Testis (tissue), 3 donors: ENCODE results near the gene EPS15. TPM values are rescaled to one million over a fixed set of nuclear protein-coding genes. Genes with fewer than 3 reads are reported as not detected.
"Not testable (repeated sequence)": the region's sequence is repeated elsewhere in the genome, so short reads cannot be mapped to it uniquely, and the experiment has no call there.

Experiments
- DNase-seq: peaks from one replicate; pipeline ENCODE4 v3.0.0-alpha.2; 2019
- H3K27ac ChIP-seq, 2 donors: fragments of 200-600 bp; sonication (generic); one replicate each; pipeline ENCODE4 v1.5.1; 2019
- H3K27me3 ChIP-seq: fragments of 200-600 bp; sonication (generic); one replicate; pipeline ENCODE4 v1.5.1; 2019
- H3K36me3 ChIP-seq: fragments of 200-600 bp; sonication (generic); one replicate; pipeline ENCODE4 v1.5.1; 2017; ENCODE audit warnings: low read depth; ENCODE audit errors: missing control alignments
- H3K4me1 ChIP-seq: fragments of 200-600 bp; sonication (generic); one replicate; pipeline ENCODE4 v1.5.1; 2019
- H3K4me3 ChIP-seq, 2 donors: fragments of 200-600 bp; sonication (generic); one replicate each; pipeline ENCODE4 v1.5.1; 2017 to 2019
- H3K9me3 ChIP-seq: fragments of 200-600 bp; sonication (generic); one replicate; pipeline ENCODE4 v1.5.1; 2017
- POLR2A ChIP-seq: fragments of 450-650 bp; IDR thresholded peaks from one replicate; pipeline ENCODE4 v1.6.1; 2017; ENCODE audit warnings: antibody characterized with exemption, mild to moderate bottlenecking, moderate library complexity
- WGBS, 2 donors: methylation state at CpG; one replicate each; pipeline ENCODE4 v1.1.5; 2018; 5-methylcytosine and 5-hydroxymethylcytosine counted together
- intact Hi-C: fragments of 100-400 bp; cut with DNase I; formaldehyde crosslinking; loops from one replicate; pipeline ENCODE4 v1.15.1; 2023; ENCODE audit warnings: low total_unique reads
- polyA plus RNA-seq: library from polyadenylated mRNA; stranded (reverse); fragments of 350-450 nt; fragmentation: Illumina TruSeq; extraction: RNeasy Lipid Tissue Mini Kit (QIAGEN cat#74804); gene quantifications from one replicate; pipeline ENCODE4 v1.2.3, GENCODE V29; 2014; ENCODE audit warnings: low read depth, low replicate concordance; ENCODE audit not compliant: insufficient read depth
- total RNA-seq, 2 donors: library from RNA; depleted of rRNA; stranded (reverse); fragments of >200 nt; gene quantifications; one replicate each; pipeline ENCODE4 v1.2.3, GENCODE V29; 2016
- TF ChIP-seq, protein P1 (sequence below), 3 experiments: fragments of 450-650 bp in 2 of 3; fragments of 200-600 bp in 1 of 3; sonication (generic) in 1 of 3; IDR thresholded peaks; one replicate each; pipeline ENCODE4 v1.5.1; 2016 to 2019; ENCODE audit warnings: antibody characterized with exemption in 3 of 3, mild to moderate bottlenecking in 2 of 3, moderate library complexity in 1 of 3

EPS15 gene
- total and polyA plus RNA-seq, 3 donors from 2014 or later = 77.2 to 127 (median 108) TPM

DNA sequence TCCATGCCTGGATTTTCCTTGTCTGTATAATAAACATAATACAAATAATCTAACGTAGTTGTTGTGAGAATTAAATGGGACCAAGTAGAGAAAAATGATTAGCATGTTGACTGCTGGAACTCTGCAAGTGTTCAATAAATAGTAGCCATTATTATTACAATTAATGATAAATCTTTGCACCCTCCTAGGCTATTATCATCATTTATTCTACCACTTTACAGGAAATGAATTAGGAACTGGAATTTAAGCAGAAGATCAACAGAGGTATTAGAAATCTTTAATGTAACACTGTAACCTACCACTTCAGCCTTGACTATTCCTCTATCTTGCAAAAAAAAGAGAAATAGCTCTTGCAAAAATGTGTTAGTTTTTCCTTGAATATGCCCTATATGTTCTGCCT, 126.8 kb downstream of the EPS15 start:
- H3K27ac ChIP-seq = no peak overlapping the region
- intact Hi-C loops = no loop called here
- TF ChIP-seq, protein P1, sequence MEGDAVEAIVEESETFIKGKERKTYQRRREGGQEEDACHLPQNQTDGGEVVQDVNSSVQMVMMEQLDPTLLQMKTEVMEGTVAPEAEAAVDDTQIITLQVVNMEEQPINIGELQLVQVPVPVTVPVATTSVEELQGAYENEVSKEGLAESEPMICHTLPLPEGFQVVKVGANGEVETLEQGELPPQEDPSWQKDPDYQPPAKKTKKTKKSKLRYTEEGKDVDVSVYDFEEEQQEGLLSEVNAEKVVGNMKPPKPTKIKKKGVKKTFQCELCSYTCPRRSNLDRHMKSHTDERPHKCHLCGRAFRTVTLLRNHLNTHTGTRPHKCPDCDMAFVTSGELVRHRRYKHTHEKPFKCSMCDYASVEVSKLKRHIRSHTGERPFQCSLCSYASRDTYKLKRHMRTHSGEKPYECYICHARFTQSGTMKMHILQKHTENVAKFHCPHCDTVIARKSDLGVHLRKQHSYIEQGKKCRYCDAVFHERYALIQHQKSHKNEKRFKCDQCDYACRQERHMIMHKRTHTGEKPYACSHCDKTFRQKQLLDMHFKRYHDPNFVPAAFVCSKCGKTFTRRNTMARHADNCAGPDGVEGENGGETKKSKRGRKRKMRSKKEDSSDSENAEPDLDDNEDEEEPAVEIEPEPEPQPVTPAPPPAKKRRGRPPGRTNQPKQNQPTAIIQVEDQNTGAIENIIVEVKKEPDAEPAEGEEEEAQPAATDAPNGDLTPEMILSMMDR (IDR thresholded peaks at IDR 0.05) = no peak
- TF ChIP-seq POLR2A = no peak
- WGBS, 2 donors = 93 to 96% methylated on average over 1 of the region's 1 CpG
- no peaks in the 10 kb centered on the region for H3K27me3 ChIP-seq
- H3K9me3 ChIP-seq = no peaks in the 10 kb centered on the region
- H3K4me1 ChIP-seq = no peaks in the 10 kb centered on the region
- no peak overlapping the region for H3K4me3 ChIP-seq
- H3K36me3 ChIP-seq = no peaks in the 10 kb centered on the region
- DNase-seq = no peak

- H3K27ac ChIP-seq, H3K4me1 ChIP-seq, DNase-seq, H3K9me3 ChIP-seq, intact Hi-C loops, H3K27me3 ChIP-seq, H3K36me3 ChIP-seq, H3K4me3 ChIP-seq: not testable (repeated sequence)
- 86 to 89% methylated on average over 2 of the region's 2 CpGs for WGBS, 2 donors
Observed at GRCh38 chr1:51390641-51391040, 128.4 kb downstream of the EPS15 start.

- intact Hi-C loops, H3K36me3 ChIP-seq, H3K4me3 ChIP-seq, H3K4me1 ChIP-seq, H3K27ac ChIP-seq, H3K9me3 ChIP-seq, H3K27me3 ChIP-seq, DNase-seq: not testable (repeated sequence)
- WGBS, 2 donors = 100% methylated on average over 3 of the region's 3 CpGs; no CpG with 5 or more reads in 1 of the 2 donors
Observed at GRCh38 chr1:51387288-51387687, 131.8 kb downstream of the EPS15 start.

DNA sequence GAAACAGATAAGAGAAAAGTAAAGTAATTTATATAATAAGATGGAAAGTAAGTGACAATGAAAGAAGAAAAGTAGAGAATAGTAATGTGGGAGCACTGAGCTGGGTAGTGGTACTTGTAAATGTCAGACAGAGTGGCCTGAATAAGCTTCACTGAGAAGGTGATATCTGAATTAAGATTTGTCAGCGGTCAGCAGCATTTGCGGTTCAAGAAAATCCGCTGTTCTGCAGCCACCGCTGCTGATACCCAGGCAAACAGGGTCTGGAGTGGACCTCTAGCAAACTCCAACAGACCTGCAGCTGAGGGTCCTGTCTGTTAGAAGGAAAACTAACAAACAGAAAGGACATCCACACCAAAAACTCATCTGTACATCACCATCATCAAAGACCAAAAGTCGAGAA, 132.8 kb downstream of the EPS15 start:
- H3K27ac ChIP-seq, H3K4me3 ChIP-seq, H3K4me1 ChIP-seq, intact Hi-C loops, H3K27me3 ChIP-seq, H3K36me3 ChIP-seq, H3K9me3 ChIP-seq, DNase-seq: not testable (repeated sequence)
- WGBS, 2 donors = 99 to 100% methylated on average over 5 of the region's 5 CpGs

DNA sequence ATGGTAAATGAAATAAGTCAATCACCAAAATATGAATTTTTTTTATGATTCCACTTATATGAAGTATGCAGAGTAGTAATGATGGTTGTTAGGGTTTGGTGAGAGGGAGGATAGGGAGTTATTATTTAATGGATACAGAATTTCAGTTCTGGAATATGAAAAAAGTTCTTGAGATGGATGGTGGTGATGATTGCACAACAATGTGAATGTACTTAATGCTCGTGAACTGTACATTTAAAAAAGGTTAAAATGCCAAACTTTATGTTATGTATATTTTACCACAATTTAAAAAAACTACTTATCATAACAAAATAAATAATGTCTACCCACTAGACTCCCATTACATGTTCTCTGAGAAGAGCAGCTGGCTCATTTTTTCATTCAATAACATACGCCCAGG, 133.3 kb downstream of the EPS15 start:
- Histone ChIP-seq H3K9me3 (no peaks in the 10 kb centered on the region), H3K27ac (no peak overlapping the region), H3K4me1 (no peaks in the 10 kb centered on the region), H3K27me3 (no peaks in the 10 kb centered on the region), H3K4me3 (no peak overlapping the region), H3K36me3 (no peaks in the 10 kb centered on the region)
- intact Hi-C loops = no loop called here
- TF ChIP-seq, protein P1 (IDR thresholded peaks at IDR 0.05) = no peak
- TF ChIP-seq POLR2A = no peak
- WGBS, 2 donors = 95 to 99% methylated on average over 2 of the region's 2 CpGs
- no peak for DNase-seq

- H3K4me1 ChIP-seq = no peaks in the 10 kb centered on the region
- intact Hi-C loops = no loop called here
Observed at GRCh38 chr1:51381964-51382363, 137.1 kb downstream of the EPS15 start.

More at GRCh38 chr1:51381964-51382363, 137.1 kb downstream of the EPS15 start:
- Histone ChIP-seq H3K36me3 (no peaks in the 10 kb centered on the region), H3K4me3 (no peak overlapping the region), H3K9me3 (no peaks in the 10 kb centered on the region), H3K27me3 (no peaks in the 10 kb centered on the region), H3K27ac (no peak overlapping the region)
- TF ChIP-seq, protein P1 (IDR thresholded peaks at IDR 0.05) = no peak
- no peak for TF ChIP-seq POLR2A
- DNase-seq = no peak
